ENCODE results near the gene MORN1. TPM values are rescaled to one million over a fixed set of nuclear protein-coding genes. Genes with fewer than 3 reads are reported as not detected.

The MORN1 gene
- polyA plus RNA-seq, 1 experiment = 3.7 TPM

- Histone ChIP-seq H3K27me3 (ENCODE audit: control insufficient read depth, insufficient read depth, low read length) (no peaks in the 10 kb centered on the region), H3K36me3 (ENCODE audit: control insufficient read depth, insufficient read depth, low read length) (peaks cover 4% of the 10 kb centered on the region), H3K4me3 (ENCODE audit: low read depth, low read length) (no peak overlapping the region)
- DNase-seq (ENCODE audit: low read depth) = no peak
- ChIA-PET CTCF (interaction anchor here (4.4 kb wide), 1 partner anchor 193 kb away, joined by 31 read pairs; the partner anchor contains the start of gene FAAP20), POLR2A (no interaction called here)
- no peak for TF ChIP-seq CTCF (IDR thresholded peaks at IDR 0.05; ENCODE audit: insufficient read depth, low read depth, low read length)
Observed at GRCh38 chr1:2388004-2388913, 3.1 kb downstream of the MORN1 start.

- Histone ChIP-seq H3K4me3 (ENCODE audit: low read depth, low read length) (no peak overlapping the region), H3K36me3 (ENCODE audit: control insufficient read depth, insufficient read depth, low read length) (peaks cover 4% of the 10 kb centered on the region), H3K27me3 (ENCODE audit: control insufficient read depth, insufficient read depth, low read length) (no peaks in the 10 kb centered on the region)
- ChIA-PET CTCF (interaction anchor here (0.6 to 4.4 kb wide), 2 partner anchors 192 to 1442 kb away, joined by 3 to 31 read pairs; partner anchors contain the start of gene FAAP20), POLR2A (no interaction called here)
- no peak for DNase-seq (ENCODE audit: low read depth)
- no peak for TF ChIP-seq CTCF (IDR thresholded peaks at IDR 0.05; ENCODE audit: insufficient read depth, low read depth, low read length)
Observed at GRCh38 chr1:2386636-2387611, 4.4 kb downstream of the MORN1 start.

GRCh38 chr1:2385606-2386280, 5.6 kb downstream of the MORN1 start:
- Histone ChIP-seq H3K36me3 (ENCODE audit: control insufficient read depth, insufficient read depth, low read length) (peaks cover 4% of the 10 kb centered on the region), H3K4me3 (ENCODE audit: low read depth, low read length) (no peak overlapping the region), H3K27me3 (ENCODE audit: control insufficient read depth, insufficient read depth, low read length) (no peaks in the 10 kb centered on the region)
- no peak for DNase-seq (ENCODE audit: low read depth)
- ChIA-PET CTCF (interaction anchor here (0.6 to 11.7 kb wide), 3 partner anchors 191 to 1444 kb away, joined by 3 to 328 read pairs (median 31); partner anchors contain the start of gene FAAP20), POLR2A (no interaction called here)
- no peak for TF ChIP-seq CTCF (IDR thresholded peaks at IDR 0.05; ENCODE audit: insufficient read depth, low read depth, low read length)

- Histone ChIP-seq H3K4me3 (ENCODE audit: low read depth, low read length) (no peak overlapping the region), H3K36me3 (ENCODE audit: control insufficient read depth, insufficient read depth, low read length) (peaks cover 4% of the 10 kb centered on the region), H3K27me3 (ENCODE audit: control insufficient read depth, insufficient read depth, low read length) (no peaks in the 10 kb centered on the region)
- CTCF ChIA-PET = interaction anchor here (5.0 to 11.7 kb wide), 2 partner anchors 71 to 191 kb away, joined by 45 to 328 read pairs; partner anchors contain the start of gene FAAP20
- POLR2A ChIA-PET = no interaction called here
- no peak for DNase-seq (ENCODE audit: low read depth)
- TF ChIP-seq CTCF (IDR thresholded peaks at IDR 0.05; ENCODE audit: insufficient read depth, low read depth, low read length) = no peak
Observed at GRCh38 chr1:2384941-2385481, 6.3 kb downstream of the MORN1 start.
